H1 (cell line): ENCODE data around the gene PIF1. TPM values are rescaled to one million over a fixed set of nuclear protein-coding genes. Genes with fewer than 3 reads are reported as not detected.

Source experiments
- BRCA1 ChIP-seq: IDR thresholded peaks from 2 replicates; pipeline ENCODE4 v1.6.1; 2012; ENCODE audit warnings: low read depth, low read length, improper control_type of control experiment
- CHD7 ChIP-seq: fragments of 300-600 bp; sonication (generic); IDR thresholded peaks from 2 replicates; pipeline ENCODE4 v1.7.1; 2012; ENCODE audit warnings: low read length, moderate library complexity, mild to moderate bottlenecking, inconsistent platforms; ENCODE audit not compliant: insufficient replicate concordance
- CREB1 ChIP-seq: IDR thresholded peaks from 2 replicates; pipeline ENCODE4 v1.6.1; 2012; ENCODE audit warnings: inconsistent platforms
- EZH2 ChIP-seq: fragments of 200-600 bp; sonication (generic); IDR thresholded peaks from 2 replicates; pipeline ENCODE4 v1.7.1; 2012; ENCODE audit warnings: low read depth, mild to moderate bottlenecking, moderate library complexity, low read length, inconsistent platforms; ENCODE audit not compliant: severe bottlenecking
- FOSL1 ChIP-seq: IDR thresholded peaks from 2 replicates; pipeline ENCODE4 v1.6.1; 2011; ENCODE audit warnings: mild to moderate bottlenecking, low read depth, low read length, moderate library complexity; ENCODE audit not compliant: insufficient read depth
- JUN ChIP-seq: IDR thresholded peaks from 2 replicates; pipeline ENCODE4 v1.6.1; 2011; ENCODE audit warnings: low read depth, mild to moderate bottlenecking, improper control_type of control experiment, low read length
- POLR2AphosphoS5 ChIP-seq: IDR thresholded peaks from 2 replicates; pipeline ENCODE4 v1.6.1; 2011; ENCODE audit warnings: low read depth, low read length
- SIN3A ChIP-seq, 2 experiments: IDR thresholded peaks in 1 of 2; conservative IDR thresholded peaks in 1 of 2; 2 replicates each; pipeline ENCODE4 v1.6.1; 2011 to 2012; ENCODE audit warnings: low read length in 2 of 2, improper control_type of control experiment in 1 of 2, low read depth in 1 of 2, mild to moderate bottlenecking in 1 of 2
- SUZ12 ChIP-seq: fragments of 200-600 bp; sonication (generic); IDR thresholded peaks from 2 replicates; pipeline ENCODE4 v1.6.1; 2012; ENCODE audit warnings: mild to moderate bottlenecking, inconsistent platforms, low read length, moderate library complexity, mixed read lengths
- TBP ChIP-seq: IDR thresholded peaks from 2 replicates; pipeline ENCODE4 v1.6.1; 2011; ENCODE audit warnings: low read depth, low read length, improper control_type of control experiment
- polyA plus RNA-seq, 7 experiments: library from polyadenylated mRNA; depleted of rRNA in 3 of 7; stranded (reverse) in 5 of 7; unstranded in 2 of 7; fragments of >200 nt in 5 of 7; fragments of 200-250 nt in 2 of 7; gene quantifications; 1 replicate in 5 of 7; 2 replicates in 1 of 7; 4 replicates in 1 of 7; pipeline versions ENCODE4 v1.2.1 to v1.2.3, GENCODE V29; 2011 to 2013; ENCODE audit warnings: missing spikeins in 2 of 7, mixed read lengths in 2 of 7
- total RNA-seq: library from RNA; stranded (reverse); fragmentation: NEBNext Ultra II Directional; extraction: Animal tissue kit (Norgen Biotek cat#: 25700); gene quantifications from 2 replicates; pipeline ENCODE4 v1.2.1, GENCODE V29; 2021

The PIF1 gene
- total and polyA plus RNA-seq, 2 of the 8 experiments (the other 6 are each of a cell fraction or from before 2014, with no cell fraction given): 73.3 to 138 TPM

- TF ChIP-seq CHD7 (no peak), BRCA1 (no peak), SIN3A (conservative IDR thresholded peaks at IDR 0.05 in 1 of 2, IDR thresholded peaks at IDR 0.05 in 1 of 2; ENCODE audit: low read depth in 1 of 2, low read length in 2 of 2) (peak; percentile 76 to 90; a peak in 2 of 4 replicates), TBP (no peak), SUZ12 (no peak), JUN (no peak), POLR2AphosphoS5 (no peak), FOSL1 (no peak), EZH2 (no peak), CREB1 (no peak)
Observed at GRCh38 chr15:64850778-64851502, 25.5 kb upstream of the PIF1 start (continued).
